Measurements from ENCODE around the gene TCF3.
A peak's percentile ranks its signal among the peaks of the same experiment; 100 is the strongest.

The TCF3 gene

GRCh38 chr19:1577929-1578618 is 74.3 kb downstream of the TCF3 start:
- DNase-seq: no peak

- DNase-seq: no peak
Observed at GRCh38 chr19:1577090-1577928, 75.1 kb downstream of the TCF3 start.

- DNase-seq: no peak
Observed at GRCh38 chr19:1576242-1577089, 75.9 kb downstream of the TCF3 start.

- no peak for DNase-seq
Observed at GRCh38 chr19:1575323-1576241, 76.8 kb downstream of the TCF3 start.

GRCh38 chr19:1574354-1575136 is 77.9 kb downstream of the TCF3 start:
- no peak for DNase-seq

- DNase-seq: no peak
Observed at GRCh38 chr19:1572795-1573194, 79.6 kb downstream of the TCF3 start.

- no peak for DNase-seq
Observed at GRCh38 chr19:1571358-1571757, 81.1 kb downstream of the TCF3 start.

GRCh38 chr19:1570836-1571235 is 81.6 kb downstream of the TCF3 start:
- no peak for DNase-seq

- no peak for DNase-seq
Observed at GRCh38 chr19:1569997-1570396, 82.4 kb downstream of the TCF3 start.

- peak; percentile 26 for DNase-seq
Observed at GRCh38 chr19:1568320-1569019, 83.9 kb downstream of the TCF3 start, which contains the start of gene MEX3D. MEX3D (minus strand) TSS chr19:1568325; CDS start chr19:1568058, 267 bp downstream.

- no peak for DNase-seq
Observed at GRCh38 chr19:1567848-1568227, 84.6 kb downstream of the TCF3 start.

- no peak for DNase-seq
Observed at GRCh38 chr19:1567116-1567847, 85.1 kb downstream of the TCF3 start.

GRCh38 chr19:1566392-1567115 is 85.9 kb downstream of the TCF3 start:
- no peak for DNase-seq

GRCh38 chr19:1563251-1563650 is 89.2 kb downstream of the TCF3 start:
- no peak for DNase-seq

GRCh38 chr19:1561236-1561842 is 91.1 kb downstream of the TCF3 start:
- no peak for DNase-seq

- peak; percentile 44 for DNase-seq
Observed at GRCh38 chr19:1560286-1560882, 92.0 kb downstream of the TCF3 start.
